Gastroesophageal sphincter (tissue), 3 donors: Measurements from ENCODE around the gene KRT1.

Experiments
- EP300 ChIP-seq: sonication (generic); formaldehyde crosslinking; IDR thresholded peaks from one replicate; pipeline ENCODE4 v1.6.1; 2017; ENCODE audit warnings: antibody characterized with exemption, mild to moderate bottlenecking
- POLR2A ChIP-seq, 2 donors: fragments of 450-650 bp; IDR thresholded peaks; one replicate each; pipeline ENCODE4 v1.6.1; 2017; ENCODE audit warnings: antibody characterized with exemption in 2 of 2, mild to moderate bottlenecking in 2 of 2, moderate library complexity in 1 of 2
- POLR2AphosphoS5 ChIP-seq: sonication (generic); formaldehyde crosslinking; IDR thresholded peaks from one replicate; pipeline ENCODE4 v1.6.1; 2017; ENCODE audit warnings: antibody characterized with exemption
- TF ChIP-seq, protein P1 (sequence below), 4 experiments: fragments of 200-600 bp in 2 of 4; fragments of 450-650 bp in 2 of 4; sonication (generic) in 1 of 4; IDR thresholded peaks; one replicate each; pipeline ENCODE4 v1.5.1; 2017 to 2019; ENCODE audit warnings: antibody characterized with exemption in 4 of 4, mild to moderate bottlenecking in 2 of 4, moderate library complexity in 2 of 4

DNA sequence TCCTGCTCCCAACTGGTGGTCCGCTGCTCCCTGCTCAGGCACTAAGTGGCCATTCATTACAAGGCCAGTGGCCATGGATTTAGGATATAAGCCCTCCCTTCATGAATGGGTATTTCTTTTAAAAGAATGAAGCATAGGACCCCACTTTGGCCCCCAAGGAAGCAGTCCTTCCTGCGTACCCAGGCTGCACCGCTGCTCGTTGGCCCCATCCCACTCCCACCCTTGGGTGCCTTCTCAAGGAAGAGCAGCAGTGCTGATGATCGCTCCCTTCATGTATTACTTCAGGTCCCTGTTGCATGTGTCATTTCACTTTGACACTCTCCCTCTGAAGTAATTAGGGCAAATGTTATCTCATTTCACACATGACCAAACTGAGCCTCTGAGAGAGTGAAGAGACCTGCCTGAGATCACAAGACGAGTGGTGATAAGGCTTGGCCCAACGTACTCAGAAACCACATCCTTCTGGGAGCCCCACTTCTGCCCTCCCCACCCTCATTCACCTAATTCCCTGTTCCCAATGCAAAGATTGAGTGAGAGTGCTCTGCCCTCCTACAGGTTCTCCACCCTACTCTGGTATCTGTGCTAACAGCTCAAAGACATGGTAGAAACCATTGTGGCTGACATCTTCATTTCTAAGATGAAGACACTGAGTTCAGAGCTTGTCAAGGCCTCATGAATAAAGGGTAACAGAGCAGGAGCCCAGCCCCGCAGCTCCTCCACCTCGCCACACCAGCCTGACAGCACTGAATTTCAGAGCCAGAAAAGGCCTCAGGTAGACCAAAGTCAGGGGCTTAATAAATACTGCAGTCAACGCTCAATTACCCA lies 17.9 kb downstream of the KRT1 start:
- TF ChIP-seq POLR2A (IDR thresholded peaks at IDR 0.05): no peak
- no peak for TF ChIP-seq POLR2AphosphoS5
- TF ChIP-seq, protein P1, sequence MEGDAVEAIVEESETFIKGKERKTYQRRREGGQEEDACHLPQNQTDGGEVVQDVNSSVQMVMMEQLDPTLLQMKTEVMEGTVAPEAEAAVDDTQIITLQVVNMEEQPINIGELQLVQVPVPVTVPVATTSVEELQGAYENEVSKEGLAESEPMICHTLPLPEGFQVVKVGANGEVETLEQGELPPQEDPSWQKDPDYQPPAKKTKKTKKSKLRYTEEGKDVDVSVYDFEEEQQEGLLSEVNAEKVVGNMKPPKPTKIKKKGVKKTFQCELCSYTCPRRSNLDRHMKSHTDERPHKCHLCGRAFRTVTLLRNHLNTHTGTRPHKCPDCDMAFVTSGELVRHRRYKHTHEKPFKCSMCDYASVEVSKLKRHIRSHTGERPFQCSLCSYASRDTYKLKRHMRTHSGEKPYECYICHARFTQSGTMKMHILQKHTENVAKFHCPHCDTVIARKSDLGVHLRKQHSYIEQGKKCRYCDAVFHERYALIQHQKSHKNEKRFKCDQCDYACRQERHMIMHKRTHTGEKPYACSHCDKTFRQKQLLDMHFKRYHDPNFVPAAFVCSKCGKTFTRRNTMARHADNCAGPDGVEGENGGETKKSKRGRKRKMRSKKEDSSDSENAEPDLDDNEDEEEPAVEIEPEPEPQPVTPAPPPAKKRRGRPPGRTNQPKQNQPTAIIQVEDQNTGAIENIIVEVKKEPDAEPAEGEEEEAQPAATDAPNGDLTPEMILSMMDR (IDR thresholded peaks at IDR 0.05): no peak
- no peak for TF ChIP-seq EP300
